ENCODE measurements around the gene EIF4A2. TPM values are rescaled to one million over a fixed set of nuclear protein-coding genes. Genes with fewer than 3 reads are reported as not detected.

The EIF4A2 gene
- total and polyA plus RNA-seq, 2 of the 13 experiments (the other 11 are each of a cell fraction or from before 2014, with no cell fraction given) = 480 to 596 TPM

DNA sequence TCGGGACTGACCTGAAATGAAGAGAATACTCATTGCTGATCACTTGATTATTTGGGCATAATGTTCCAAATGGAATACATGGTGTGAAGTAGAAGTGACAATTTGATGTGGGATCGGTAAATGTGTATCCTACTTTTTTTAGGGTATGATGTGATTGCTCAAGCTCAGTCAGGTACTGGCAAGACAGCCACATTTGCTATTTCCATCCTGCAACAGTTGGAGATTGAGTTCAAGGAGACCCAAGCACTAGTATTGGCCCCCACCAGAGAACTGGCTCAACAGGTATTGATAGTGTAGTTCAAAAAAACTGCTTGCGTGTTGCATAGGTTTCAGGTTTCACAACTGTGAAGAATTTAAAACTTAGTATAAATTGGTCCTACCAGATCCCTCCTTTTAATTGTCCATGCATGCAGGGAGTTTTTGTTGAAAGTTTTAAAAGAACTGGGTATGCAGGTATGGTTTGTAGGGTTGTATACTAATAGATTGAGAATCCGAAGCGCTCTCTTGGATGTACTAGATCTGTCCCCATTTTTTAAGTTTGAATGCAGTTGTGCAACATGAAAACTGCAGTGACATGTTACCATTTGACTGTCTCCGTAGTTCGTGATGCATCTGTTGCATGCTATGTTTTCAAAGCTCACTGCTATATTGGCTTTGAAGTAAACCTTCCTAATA, 1.6 kb downstream of the EIF4A2 start (continued):
- TF ChIP-seq ZNF318 (CRISPR knock-in tag; IDR thresholded peaks at IDR 0.05) = no peak
- TF ChIP-seq DZIP1 (CRISPR knock-in tag; IDR thresholded peaks at IDR 0.05) = no peak
- TF ChIP-seq BRD4 (CRISPR knock-in tag; IDR thresholded peaks at IDR 0.05) = no peak
- no peak for TF ChIP-seq ZIK1 (CRISPR knock-in tag; IDR thresholded peaks at IDR 0.05; ENCODE audit: borderline replicate concordance, low read depth)
- TF ChIP-seq SIX1 (CRISPR knock-in tag; IDR thresholded peaks at IDR 0.05; ENCODE audit: borderline replicate concordance) = peak; percentile 51; the same call in 1 of the 2 replicates
- no peak for TF ChIP-seq SCMH1 (CRISPR knock-in tag; IDR thresholded peaks at IDR 0.05; ENCODE audit: borderline replicate concordance)
- TF ChIP-seq MEF2D (CRISPR knock-in tag; IDR thresholded peaks at IDR 0.05) = no peak
- TF ChIP-seq POLR2AphosphoS5 (IDR thresholded peaks at IDR 0.05; ENCODE audit: low read depth, low read length) = 0 out of 2 replicates have a peak, but pooled peaks have one; percentile 21
- TF ChIP-seq WIZ (CRISPR knock-in tag; IDR thresholded peaks at IDR 0.05) = no peak
- TF ChIP-seq KAT2B (IDR thresholded peaks at IDR 0.05; ENCODE audit: borderline replicate concordance, low read depth, low read length) = no peak
- no peak for TF ChIP-seq FOXM1 (CRISPR knock-in tag; IDR thresholded peaks at IDR 0.05)
- TF ChIP-seq ZNF556 (CRISPR knock-in tag; IDR thresholded peaks at IDR 0.05; ENCODE audit: borderline replicate concordance) = no peak
- TF ChIP-seq U2AF1 (optimal IDR thresholded peaks at IDR 0.05; ENCODE audit: low read depth, low read length) = no peak
- no peak for TF ChIP-seq ZKSCAN1 (IDR thresholded peaks at IDR 0.05; ENCODE audit: low read length)
- TF ChIP-seq, protein P1, sequence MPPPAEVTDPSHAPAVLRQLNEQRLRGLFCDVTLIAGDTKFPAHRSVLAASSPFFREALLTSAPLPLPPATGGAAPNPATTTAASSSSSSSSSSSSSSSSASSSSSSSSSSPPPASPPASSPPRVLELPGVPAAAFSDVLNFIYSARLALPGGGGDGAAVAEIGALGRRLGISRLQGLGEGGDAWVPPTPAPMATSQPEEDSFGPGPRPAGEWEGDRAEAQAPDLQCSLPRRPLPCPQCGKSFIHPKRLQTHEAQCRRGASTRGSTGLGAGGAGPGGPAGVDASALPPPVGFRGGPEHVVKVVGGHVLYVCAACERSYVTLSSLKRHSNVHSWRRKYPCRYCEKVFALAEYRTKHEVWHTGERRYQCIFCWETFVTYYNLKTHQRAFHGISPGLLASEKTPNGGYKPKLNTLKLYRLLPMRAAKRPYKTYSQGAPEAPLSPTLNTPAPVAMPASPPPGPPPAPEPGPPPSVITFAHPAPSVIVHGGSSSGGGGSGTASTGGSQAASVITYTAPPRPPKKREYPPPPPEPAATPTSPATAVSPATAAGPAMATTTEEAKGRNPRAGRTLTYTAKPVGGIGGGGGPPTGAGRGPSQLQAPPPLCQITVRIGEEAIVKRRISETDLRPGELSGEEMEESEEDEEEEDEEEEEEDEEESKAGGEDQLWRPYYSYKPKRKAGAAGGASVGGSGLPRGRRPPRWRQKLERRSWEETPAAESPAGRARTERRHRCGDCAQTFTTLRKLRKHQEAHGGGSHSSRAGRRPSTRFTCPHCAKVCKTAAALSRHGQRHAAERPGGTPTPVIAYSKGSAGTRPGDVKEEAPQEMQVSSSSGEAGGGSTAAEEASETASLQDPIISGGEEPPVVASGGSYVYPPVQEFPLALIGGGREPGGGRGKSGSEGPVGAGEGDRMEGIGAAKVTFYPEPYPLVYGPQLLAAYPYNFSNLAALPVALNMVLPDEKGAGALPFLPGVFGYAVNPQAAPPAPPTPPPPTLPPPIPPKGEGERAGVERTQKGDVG (CRISPR knock-in tag; IDR thresholded peaks at IDR 0.05; ENCODE audit: borderline replicate concordance) = no peak
